ENCODE data around the gene PRDX3.

GRCh38 chr10:119166118-119166500 lies 12.5 kb downstream of the PRDX3 start:
- no peak for TF ChIP-seq CTCF (IDR thresholded peaks at IDR 0.05; ENCODE audit: borderline replicate concordance, extremely low read depth, low read length, poor library complexity, severe bottlenecking)
- TF ChIP-seq EZH2 (IDR thresholded peaks at IDR 0.05; ENCODE audit: borderline replicate concordance, low read depth, low read length, severe bottlenecking): no peak
